ENCODE results near the gene CCDC78. TPM values are rescaled to one million over a fixed set of nuclear protein-coding genes. Genes with fewer than 3 reads are reported as not detected.

The CCDC78 gene
- total RNA-seq, 2 experiments from 2014 or later = 1.2 to 2.7 TPM

GRCh38 chr16:760545-761343, 34.5 kb upstream of the CCDC78 start, which contains the start of gene MSLN:
Gene MSLN, plus strand, starts transcription at chr16:760734. Its CDS starts 1,947 bp downstream, at chr16:762681.
- CTCF ChIA-PET = no interaction called here
- no peaks in the 10 kb centered on the region for H3K36me3 ChIP-seq (ENCODE audit: insufficient read depth, low read length)
- no peak within 1 kb of the TSS for H3K27ac ChIP-seq (ENCODE audit: low read depth in 1 of 2, low read length in 2 of 2)
- Mint-ChIP-seq H3K4me3 (no peak within 1 kb of the TSS), H3K4me1 (ENCODE audit: low read depth) (no peaks in the 10 kb centered on the region), H3K27me3 (peaks cover 3% of the 10 kb centered on the region), H3K36me3 (ENCODE audit: low read depth) (no peaks in the 10 kb centered on the region), H3K9me3 (no peaks in the 10 kb centered on the region), H3K27ac (no peak within 1 kb of the TSS)
- no peaks in the 10 kb centered on the region for H3K27me3 ChIP-seq (ENCODE audit: control insufficient read depth in 1 of 2, insufficient read depth in 2 of 2, low read length in 2 of 2)
- no peaks in the 10 kb centered on the region for H3K9me3 ChIP-seq (ENCODE audit: control insufficient read depth in 1 of 2, insufficient read depth in 1 of 2, low read length in 2 of 2)
- POLR2A ChIA-PET = no interaction called here
- no peak for TF ChIP-seq CTCF (IDR thresholded peaks at IDR 0.05)
- no peak within 1 kb of the TSS for H3K4me3 ChIP-seq (ENCODE audit: low read length)
- ATAC-seq (ENCODE audit: poor library complexity) = no peak
- intact Hi-C loops (cut with DNase I, micrococcal nuclease) = no loop called here
- DNase-seq = peak in 2 of 14 experiments; percentile 4 to 9
- H3K4me1 ChIP-seq (ENCODE audit: insufficient read depth, low read length) = no peaks in the 10 kb centered on the region

GRCh38 chr16:760065-760464, 33.8 kb upstream of the CCDC78 start:
- Histone ChIP-seq H3K4me1 (ENCODE audit: insufficient read depth, low read length) (peaks cover 1% of the 10 kb centered on the region), H3K27ac (ENCODE audit: low read depth in 1 of 2, low read length in 2 of 2) (no peak overlapping the region), H3K27me3 (ENCODE audit: control insufficient read depth in 1 of 2, insufficient read depth in 2 of 2, low read length in 2 of 2) (no peaks in the 10 kb centered on the region), H3K36me3 (ENCODE audit: insufficient read depth, low read length) (no peaks in the 10 kb centered on the region), H3K9me3 (ENCODE audit: control insufficient read depth in 1 of 2, insufficient read depth in 1 of 2, low read length in 2 of 2) (no peaks in the 10 kb centered on the region), H3K4me3 (ENCODE audit: low read length) (no peak overlapping the region)
- CTCF ChIA-PET = no interaction called here
- no peaks in the 10 kb centered on the region for H3K9me3 Mint-ChIP-seq
- no peak for TF ChIP-seq CTCF (IDR thresholded peaks at IDR 0.05)
- no peak for ATAC-seq (ENCODE audit: poor library complexity)
- intact Hi-C loops (cut with DNase I, micrococcal nuclease) = no loop called here
- no peak overlapping the region for H3K4me3 Mint-ChIP-seq
- H3K36me3 Mint-ChIP-seq (ENCODE audit: low read depth) = no peaks in the 10 kb centered on the region
- H3K27ac Mint-ChIP-seq = no peak overlapping the region
- POLR2A ChIA-PET = no interaction called here
- peak in 2 of 14 experiments; percentile 4 to 10 for DNase-seq
- no peaks in the 10 kb centered on the region for H3K4me1 Mint-ChIP-seq (ENCODE audit: low read depth)
- H3K27me3 Mint-ChIP-seq = peaks cover 5% of the 10 kb centered on the region

GRCh38 chr16:759110-759910, 33.1 kb upstream of the CCDC78 start:
- no peak for TF ChIP-seq CTCF (IDR thresholded peaks at IDR 0.05)
- H3K4me1 ChIP-seq (ENCODE audit: insufficient read depth, low read length) = peaks cover 7% of the 10 kb centered on the region
- DNase-seq (peak in 2 of 14 experiments; percentile 4 to 6), ATAC-seq (ENCODE audit: poor library complexity) (no peak)
- Mint-ChIP-seq H3K27me3 (peaks cover 5% of the 10 kb centered on the region), H3K27ac (no peak overlapping the region), H3K4me1 (ENCODE audit: low read depth) (no peaks in the 10 kb centered on the region), H3K36me3 (ENCODE audit: low read depth) (no peaks in the 10 kb centered on the region), H3K4me3 (no peak overlapping the region), H3K9me3 (no peaks in the 10 kb centered on the region)
- H3K4me3 ChIP-seq (ENCODE audit: low read length) = no peak overlapping the region
- POLR2A ChIA-PET = no interaction called here
- H3K36me3 ChIP-seq (ENCODE audit: insufficient read depth, low read length) = no peaks in the 10 kb centered on the region
- H3K27me3 ChIP-seq (ENCODE audit: control insufficient read depth in 1 of 2, insufficient read depth in 2 of 2, low read length in 2 of 2) = no peaks in the 10 kb centered on the region
- intact Hi-C loops (cut with DNase I, micrococcal nuclease) = no loop called here
- H3K9me3 ChIP-seq (ENCODE audit: control insufficient read depth in 1 of 2, insufficient read depth in 1 of 2, low read length in 2 of 2) = no peaks in the 10 kb centered on the region
- CTCF ChIA-PET = interaction anchor here (0.7 kb wide), 1 partner anchor 84 kb away, joined by 4 read pairs; no protein-coding TSS in a partner anchor
- H3K27ac ChIP-seq (ENCODE audit: low read depth in 1 of 2, low read length in 2 of 2) = no peak overlapping the region
